ENCODE data around the gene C6orf47.
A peak's percentile ranks its signal among the peaks of the same experiment; 100 is the strongest.

The C6orf47 gene

GRCh38 chr6:31687860-31688693 lies 27.5 kb upstream of the C6orf47 start:
- DNase-seq: no peak

GRCh38 chr6:31687321-31687720 lies 26.7 kb upstream of the C6orf47 start:
- no peak for DNase-seq

GRCh38 chr6:31686483-31686882 lies 25.9 kb upstream of the C6orf47 start:
- DNase-seq: no peak

- DNase-seq: no peak
These were observed 23.0 kb upstream of the C6orf47 start for GRCh38 chr6:31683591-31683990.

- DNase-seq: no peak
These were observed 20.6 kb upstream of the C6orf47 start for GRCh38 chr6:31681135-31681671.

GRCh38 chr6:31680226-31681134 lies 19.9 kb upstream of the C6orf47 start, which contains the start of gene LY6G5C:
LY6G5C (minus strand) TSS chr6:31681067; CDS start chr6:31680373, 694 bp downstream.
- DNase-seq: peak; percentile 68

GRCh38 chr6:31677955-31678354 lies 17.4 kb upstream of the C6orf47 start:
- no peak for DNase-seq

- no peak for DNase-seq
These were observed 16.3 kb upstream of the C6orf47 start for GRCh38 chr6:31676904-31677303.

- no peak for DNase-seq
These were observed 15.8 kb upstream of the C6orf47 start for GRCh38 chr6:31676322-31676903.

- DNase-seq: no peak
These were observed 9.1 kb upstream of the C6orf47 start, which contains the start of gene LY6G5B for GRCh38 chr6:31669676-31670075. LY6G5B (plus strand) TSS chr6:31669976; CDS start chr6:31670951, 975 bp downstream.

- no peak for DNase-seq
These were observed 5.9 kb upstream of the C6orf47 start for GRCh38 chr6:31666337-31666965.

- DNase-seq: peak; percentile 94
These were observed 5.1 kb upstream of the C6orf47 start, which contains the start of gene CSNK2B for GRCh38 chr6:31665501-31666336. CSNK2B (plus strand) TSS chr6:31666080; CDS start chr6:31666832, 752 bp downstream.

GRCh38 chr6:31664790-31665500 lies 4.4 kb upstream of the C6orf47 start, which contains the start of gene GPANK1:
GPANK1 (minus strand) TSS chr6:31664997; CDS start chr6:31664478, 519 bp downstream.
- DNase-seq: peak; percentile 96

GRCh38 chr6:31663961-31664789 lies 3.6 kb upstream of the C6orf47 start:
- DNase-seq: peak; percentile 29

- DNase-seq: no peak
These were observed 2.8 kb upstream of the C6orf47 start for GRCh38 chr6:31663126-31663960.

- DNase-seq: no peak
These were observed 1.6 kb upstream of the C6orf47 start for GRCh38 chr6:31662124-31662723.

GRCh38 chr6:31661262-31662123 lies 915 bp upstream of the C6orf47 start:
- no peak for DNase-seq
